Neutrophil (primary cell): ENCODE results near the gene MAPK8IP3.

Experiments used
- H3K27ac ChIP-seq: fragments of 200-600 bp; sonication (generic); 2 replicates; pipeline ENCODE4 v1.5.1; 2016; ENCODE audit warnings: mild to moderate bottlenecking, moderate library complexity
- H3K27me3 ChIP-seq: fragments of 200-600 bp; sonication (generic); 2 replicates; pipeline ENCODE4 v1.6.0; 2016; ENCODE audit warnings: mild to moderate bottlenecking
- H3K36me3 ChIP-seq: fragments of 200-600 bp; sonication (generic); 2 replicates; pipeline ENCODE4 v1.5.1; 2017
- H3K4me1 ChIP-seq, 2 experiments: fragments of 200-600 bp in 1 of 2; sonication (generic) in 1 of 2; 1 replicate in 1 of 2; 2 replicates in 1 of 2; pipeline versions ENCODE4 v1.5.1 to v1.6.1; 2013 to 2016; ENCODE audit warnings: low read depth in 1 of 2, low read length in 1 of 2, mild to moderate bottlenecking in 1 of 2, moderate library complexity in 1 of 2; ENCODE audit not compliant: control insufficient read depth in 1 of 2, insufficient read depth in 1 of 2
- H3K4me3 ChIP-seq, 2 experiments: fragments of 200-600 bp in 1 of 2; sonication (generic) in 1 of 2; 1 replicate in 1 of 2; 2 replicates in 1 of 2; pipeline ENCODE4 v1.5.1; 2013 to 2016; ENCODE audit warnings: low read depth in 1 of 2, low read length in 1 of 2, mild to moderate bottlenecking in 1 of 2, moderate library complexity in 1 of 2
- H3K9me3 ChIP-seq: fragments of 200-600 bp; sonication (generic); 2 replicates; pipeline ENCODE4 v1.5.1; 2016
- TF ChIP-seq, protein P1 (sequence below): fragments of 200-600 bp; sonication (generic); IDR thresholded peaks from 2 replicates; pipeline ENCODE4 v1.5.1; 2016; ENCODE audit warnings: antibody characterized with exemption

The MAPK8IP3 gene

DNA sequence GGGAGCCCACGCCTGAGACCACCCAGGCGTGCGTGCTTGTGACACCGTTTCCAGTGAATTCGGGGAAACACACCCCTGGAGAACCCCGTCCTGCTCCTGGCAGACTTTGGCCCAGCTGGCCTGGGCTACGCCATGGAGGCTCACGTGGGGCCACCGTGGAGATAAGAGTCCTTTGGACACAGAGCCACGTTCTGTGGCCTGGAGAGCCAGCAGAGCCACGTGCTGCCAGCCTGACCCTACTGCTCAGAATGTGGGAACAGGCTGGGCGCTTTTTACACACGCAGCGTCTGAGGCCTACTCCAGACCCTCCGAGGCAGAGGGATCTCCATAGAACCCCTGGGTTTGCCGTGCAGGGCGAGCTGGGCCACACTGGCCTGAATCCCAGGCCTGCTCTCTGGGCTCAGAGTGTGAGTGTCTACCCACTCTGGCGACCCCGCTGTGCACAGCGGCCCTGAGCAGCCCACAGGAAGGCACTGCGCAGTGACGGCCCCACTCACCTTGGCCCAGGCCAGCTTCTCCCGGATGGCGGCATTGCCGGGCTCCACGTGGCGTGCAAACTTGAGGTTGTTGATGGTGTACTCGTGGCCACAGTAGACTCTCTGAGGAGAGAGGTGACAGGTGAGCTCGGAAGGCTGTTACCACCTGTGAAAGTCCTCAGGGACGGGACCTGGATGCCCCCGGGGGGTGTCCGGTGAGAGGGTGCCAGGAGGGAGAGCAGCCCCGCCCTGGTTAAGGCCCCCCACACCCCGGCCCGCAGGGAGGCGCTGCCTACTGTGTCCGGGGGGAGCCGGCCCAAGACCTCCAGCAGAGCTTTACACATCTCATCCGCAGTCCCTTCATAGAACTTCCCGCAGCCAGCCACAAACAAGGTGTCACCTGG lies 110.6 kb downstream of the MAPK8IP3 start:
- H3K4me3 ChIP-seq = no peak overlapping the region
- no peak overlapping the region for H3K27ac ChIP-seq
- H3K36me3 ChIP-seq = peaks cover 85% of the 10 kb centered on the region
- H3K4me1 ChIP-seq = no peaks in the 10 kb centered on the region
- TF ChIP-seq, protein P1, sequence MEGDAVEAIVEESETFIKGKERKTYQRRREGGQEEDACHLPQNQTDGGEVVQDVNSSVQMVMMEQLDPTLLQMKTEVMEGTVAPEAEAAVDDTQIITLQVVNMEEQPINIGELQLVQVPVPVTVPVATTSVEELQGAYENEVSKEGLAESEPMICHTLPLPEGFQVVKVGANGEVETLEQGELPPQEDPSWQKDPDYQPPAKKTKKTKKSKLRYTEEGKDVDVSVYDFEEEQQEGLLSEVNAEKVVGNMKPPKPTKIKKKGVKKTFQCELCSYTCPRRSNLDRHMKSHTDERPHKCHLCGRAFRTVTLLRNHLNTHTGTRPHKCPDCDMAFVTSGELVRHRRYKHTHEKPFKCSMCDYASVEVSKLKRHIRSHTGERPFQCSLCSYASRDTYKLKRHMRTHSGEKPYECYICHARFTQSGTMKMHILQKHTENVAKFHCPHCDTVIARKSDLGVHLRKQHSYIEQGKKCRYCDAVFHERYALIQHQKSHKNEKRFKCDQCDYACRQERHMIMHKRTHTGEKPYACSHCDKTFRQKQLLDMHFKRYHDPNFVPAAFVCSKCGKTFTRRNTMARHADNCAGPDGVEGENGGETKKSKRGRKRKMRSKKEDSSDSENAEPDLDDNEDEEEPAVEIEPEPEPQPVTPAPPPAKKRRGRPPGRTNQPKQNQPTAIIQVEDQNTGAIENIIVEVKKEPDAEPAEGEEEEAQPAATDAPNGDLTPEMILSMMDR = no peak
- no peaks in the 10 kb centered on the region for H3K9me3 ChIP-seq
- no peaks in the 10 kb centered on the region for H3K27me3 ChIP-seq

- H3K27ac ChIP-seq = no peak overlapping the region
- H3K9me3 ChIP-seq = no peaks in the 10 kb centered on the region
- no peaks in the 10 kb centered on the region for H3K27me3 ChIP-seq
- no peak overlapping the region for H3K4me3 ChIP-seq
- TF ChIP-seq, protein P1 = no peak
- peaks cover 91% of the 10 kb centered on the region for H3K36me3 ChIP-seq
- no peaks in the 10 kb centered on the region for H3K4me1 ChIP-seq
Measured at GRCh38 chr16:1817276-1817589, 111.2 kb downstream of the MAPK8IP3 start.

- Histone ChIP-seq H3K9me3 (no peaks in the 10 kb centered on the region), H3K4me3 (no peak overlapping the region), H3K36me3 (peaks cover 95% of the 10 kb centered on the region), H3K27me3 (no peaks in the 10 kb centered on the region), H3K27ac (no peak overlapping the region), H3K4me1 (no peaks in the 10 kb centered on the region)
- TF ChIP-seq, protein P1 = no peak
Measured at GRCh38 chr16:1817716-1818115, 111.7 kb downstream of the MAPK8IP3 start.

GRCh38 chr16:1818204-1818872 lies 112.3 kb downstream of the MAPK8IP3 start:
- H3K9me3 ChIP-seq = no peaks in the 10 kb centered on the region
- no peak overlapping the region for H3K27ac ChIP-seq
- no peaks in the 10 kb centered on the region for H3K4me1 ChIP-seq
- H3K36me3 ChIP-seq = peaks cover 91% of the 10 kb centered on the region
- TF ChIP-seq, protein P1 = no peak
- no peaks in the 10 kb centered on the region for H3K27me3 ChIP-seq
- H3K4me3 ChIP-seq = no peak overlapping the region

DNA sequence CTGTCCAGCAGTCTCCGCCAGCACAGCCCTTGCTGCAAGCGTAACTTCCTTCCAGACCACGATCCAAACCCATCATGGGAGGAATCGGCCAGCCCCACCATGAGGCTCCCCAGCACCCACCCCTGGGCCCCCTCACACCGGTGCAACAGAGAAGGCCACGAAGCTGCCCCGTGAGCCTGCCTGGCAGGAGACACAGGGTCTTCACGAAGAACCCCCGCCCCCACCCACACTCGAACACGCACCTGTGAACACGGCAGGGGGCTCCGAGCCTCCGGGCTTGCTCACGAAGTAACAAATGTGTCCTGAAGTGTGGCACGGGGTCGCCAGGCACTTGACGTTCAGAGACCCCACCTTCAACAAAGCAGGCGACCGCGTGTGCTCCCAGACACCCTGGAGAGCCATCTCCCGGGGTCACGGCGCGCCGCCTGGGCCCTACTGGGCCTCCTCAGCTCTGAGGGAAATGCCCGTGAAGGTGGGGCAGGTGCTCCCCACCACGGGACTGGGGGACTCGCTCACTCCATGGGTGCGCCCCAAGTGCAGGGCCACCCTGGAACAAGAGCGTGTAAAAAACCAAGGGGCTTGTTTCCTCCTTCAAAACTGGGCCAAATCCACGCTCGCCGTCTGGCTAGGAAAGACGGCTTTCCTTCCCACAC lies 113.0 kb downstream of the MAPK8IP3 start:
- H3K36me3 ChIP-seq = peaks cover 85% of the 10 kb centered on the region

More for the DNA sequence above, 113.0 kb downstream of the MAPK8IP3 start:
- Histone ChIP-seq H3K4me3 (no peak overlapping the region), H3K9me3 (no peaks in the 10 kb centered on the region), H3K27ac (no peak overlapping the region), H3K4me1 (no peaks in the 10 kb centered on the region), H3K27me3 (no peaks in the 10 kb centered on the region)
- TF ChIP-seq, protein P1 = no peak
